8988T (cell line): ENCODE data around the gene OR4X2.
"Not testable (repeated sequence)": the region's sequence is repeated elsewhere in the genome, so short reads cannot be mapped to it uniquely, and the experiment has no call there.

Experiments used
- DNase-seq: peaks from one replicate; pipeline ENCODE4 v3.0.0; 2011

OR4X2 gene, protein sequence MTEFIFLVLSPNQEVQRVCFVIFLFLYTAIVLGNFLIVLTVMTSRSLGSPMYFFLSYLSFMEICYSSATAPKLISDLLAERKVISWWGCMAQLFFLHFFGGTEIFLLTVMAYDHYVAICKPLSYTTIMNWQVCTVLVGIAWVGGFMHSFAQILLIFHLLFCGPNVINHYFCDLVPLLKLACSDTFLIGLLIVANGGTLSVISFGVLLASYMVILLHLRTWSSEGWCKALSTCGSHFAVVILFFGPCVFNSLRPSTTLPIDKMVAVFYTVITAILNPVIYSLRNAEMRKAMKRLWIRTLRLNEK

DNA sequence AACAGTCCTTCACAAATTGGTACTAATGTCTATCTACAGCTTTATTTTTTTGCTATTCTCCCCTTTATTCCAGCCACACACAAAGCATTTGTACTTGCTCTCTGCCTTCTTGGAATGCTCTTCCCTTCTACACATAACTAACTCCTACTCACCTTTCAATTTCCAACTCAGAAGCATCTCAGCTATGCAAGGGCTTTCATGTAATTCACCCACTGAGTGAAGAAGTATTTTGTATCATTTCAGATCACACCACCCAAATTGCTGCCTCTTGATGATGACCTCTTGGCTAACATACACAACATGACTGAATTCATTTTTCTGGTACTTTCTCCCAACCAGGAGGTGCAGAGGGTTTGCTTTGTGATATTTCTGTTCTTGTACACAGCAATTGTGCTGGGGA is at the start of gene OR4X2:
Gene OR4X2 (plus strand): TSS at position 301 of the 400 bp plus-strand sequence. CDS start 0 bp downstream, at position 301.
- DNase-seq = no peak

DNA sequence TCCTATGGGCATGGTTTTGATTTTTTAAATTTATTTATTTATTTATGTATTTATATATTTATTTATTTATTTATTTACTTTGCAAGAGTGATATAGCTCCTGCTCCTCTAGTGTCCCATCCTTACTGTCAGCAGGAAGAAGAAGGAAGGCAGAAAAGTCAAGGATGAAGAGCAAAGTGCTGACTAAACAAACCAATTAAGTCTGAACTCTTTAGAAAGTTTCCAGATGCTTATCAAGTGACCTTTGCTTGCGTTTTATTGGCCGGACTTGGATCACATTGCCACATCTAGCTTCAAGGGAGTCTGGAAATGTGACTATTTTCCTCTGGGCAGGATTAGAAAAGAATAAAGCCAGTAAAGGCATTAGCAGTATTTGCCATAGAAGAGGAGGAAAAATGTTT is 37.0 kb upstream of the OR4X2 start:
- no peak for DNase-seq

DNA sequence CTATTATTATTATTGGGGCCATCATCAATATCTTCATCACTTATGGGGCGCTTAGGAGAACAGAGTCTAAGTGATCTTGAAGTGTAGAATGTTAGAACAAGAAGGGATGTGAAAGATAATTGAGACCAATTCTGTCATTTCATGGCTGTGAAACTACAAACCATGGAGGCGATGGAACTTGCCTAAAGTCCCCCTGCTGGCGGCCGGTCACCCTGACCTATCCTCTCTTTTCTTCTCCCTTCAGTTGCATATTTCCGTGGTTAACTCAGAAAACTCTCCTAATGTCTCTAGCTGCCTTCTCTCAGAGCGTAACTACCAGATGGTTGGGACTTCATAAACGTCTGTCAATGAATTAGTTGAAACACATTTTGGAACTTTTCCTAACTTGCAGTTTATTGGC is 34.9 kb upstream of the OR4X2 start:
- DNase-seq = no peak

DNA sequence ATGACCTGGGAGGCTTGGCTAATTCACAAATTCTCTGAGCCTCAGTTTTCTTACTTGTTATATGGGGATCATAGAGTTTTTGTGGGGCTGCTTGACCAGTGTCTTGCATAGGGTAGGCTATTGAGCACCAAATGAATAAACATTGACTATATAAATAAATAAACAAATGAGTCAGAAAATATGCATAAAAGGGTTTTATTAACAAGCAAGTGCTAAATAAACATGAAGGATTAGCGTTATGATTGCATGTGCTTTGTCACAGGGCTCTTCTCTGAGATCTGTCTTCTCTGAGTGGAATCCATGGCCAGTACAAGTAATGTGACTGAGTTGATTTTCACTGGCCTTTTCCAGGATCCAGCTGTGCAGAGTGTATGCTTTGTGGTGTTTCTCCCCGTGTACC is 28.4 kb upstream of the OR4X2 start, which contains the start of gene OR4B1:
Gene OR4B1 (plus strand): TSS at position 301 of the 400 bp plus-strand sequence. CDS start 0 bp downstream, at position 301.
- DNase-seq = no peak

DNA sequence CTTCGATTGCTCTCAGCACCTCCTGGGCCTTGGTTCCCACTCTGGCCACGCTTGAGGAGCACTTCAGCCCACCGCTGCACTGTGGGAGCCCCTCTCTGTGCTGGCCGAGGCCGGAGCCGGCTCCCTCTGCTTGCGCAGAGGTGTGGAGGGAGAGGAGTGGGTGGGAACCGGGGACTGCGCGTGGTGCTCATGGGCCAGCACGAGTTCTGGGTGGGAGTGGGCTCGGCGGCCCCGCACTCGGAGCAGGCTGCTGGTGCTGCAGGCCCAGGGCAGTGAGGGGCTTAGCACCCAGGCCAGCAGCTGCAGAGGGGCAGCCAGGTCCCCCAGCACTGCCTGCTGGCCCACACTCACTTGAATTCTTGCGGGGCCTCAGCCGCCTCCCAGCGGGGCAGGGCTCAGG is 16.1 kb upstream of the OR4X2 start:
- DNase-seq = no peak

DNA sequence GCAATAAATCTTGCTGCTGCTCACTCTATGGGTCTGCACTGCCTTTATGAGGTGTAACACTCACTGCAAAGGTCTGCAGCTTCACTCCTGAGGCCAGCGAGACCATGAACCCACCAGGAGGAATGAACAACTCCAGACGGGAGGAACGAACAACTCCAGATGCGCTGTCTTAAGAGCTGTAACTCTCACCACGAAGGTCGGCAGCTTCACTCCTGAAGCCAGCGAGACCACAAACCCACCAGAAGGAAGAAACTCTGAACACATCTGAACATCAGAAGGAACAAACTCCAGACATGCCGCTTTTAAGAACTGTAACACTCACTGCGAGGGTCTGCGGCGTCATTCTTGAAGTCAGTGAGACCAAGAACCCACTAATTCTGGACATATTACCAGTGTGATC is 14.8 kb upstream of the OR4X2 start:
- not testable (repeated sequence) for DNase-seq

DNA sequence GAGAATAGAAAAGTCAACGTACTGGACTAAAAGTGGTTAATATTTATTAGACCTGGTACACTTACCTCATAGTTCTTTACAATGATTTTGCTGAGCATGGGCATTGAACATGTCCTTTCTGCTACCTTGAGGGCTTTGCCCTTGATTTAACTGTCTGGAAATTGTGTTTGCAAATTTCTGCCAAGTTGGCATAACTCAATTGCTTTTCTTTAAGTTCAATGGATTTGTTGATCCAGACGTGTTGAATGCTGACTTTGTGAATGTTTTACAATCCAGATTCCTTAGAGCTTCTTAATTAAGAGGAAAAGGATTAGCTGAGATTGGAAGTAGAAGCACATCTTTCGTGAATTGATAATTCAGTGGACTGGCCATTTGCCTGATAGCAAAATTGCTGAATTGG is 7.2 kb upstream of the OR4X2 start:
- DNase-seq = no peak

DNA sequence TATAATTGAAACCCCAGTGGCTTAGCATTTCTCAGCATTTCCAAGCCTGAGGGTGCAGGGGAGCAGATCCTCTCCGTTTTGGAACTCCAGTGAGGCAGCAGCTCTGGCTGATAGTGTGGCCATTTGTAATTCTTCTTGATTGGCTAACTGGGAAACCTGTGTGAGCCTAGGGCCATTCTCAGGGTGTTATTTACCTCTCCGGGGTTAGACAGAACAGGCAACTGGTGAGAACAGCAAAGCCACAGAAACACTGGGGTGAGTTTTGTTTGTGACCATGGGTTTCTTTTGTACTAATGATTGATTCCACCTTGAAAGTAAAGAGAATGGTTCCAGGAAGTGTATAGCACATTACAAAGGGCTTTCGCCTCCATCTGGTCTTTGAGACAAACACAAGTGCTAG is 2.4 kb upstream of the OR4X2 start:
- no peak for DNase-seq

DNA sequence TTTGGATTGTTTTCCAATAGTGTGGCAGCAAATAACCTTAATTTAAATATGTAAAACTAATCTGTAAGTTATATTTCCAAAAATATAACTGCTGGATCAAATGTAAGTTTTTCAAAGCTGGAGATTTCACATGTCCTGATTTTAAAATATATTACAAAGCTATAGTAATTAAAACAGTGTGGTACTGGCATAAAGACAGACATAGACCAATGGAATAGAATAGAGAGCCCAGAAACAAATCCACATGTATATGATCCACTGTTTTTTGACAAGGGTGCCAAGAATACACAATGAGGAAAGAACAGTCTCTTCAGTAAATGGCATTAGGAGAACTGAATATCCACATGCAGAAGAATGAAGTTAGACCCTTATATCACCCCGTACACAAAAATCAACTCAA is 4.0 kb downstream of the OR4X2 start:
- no peak for DNase-seq

DNA sequence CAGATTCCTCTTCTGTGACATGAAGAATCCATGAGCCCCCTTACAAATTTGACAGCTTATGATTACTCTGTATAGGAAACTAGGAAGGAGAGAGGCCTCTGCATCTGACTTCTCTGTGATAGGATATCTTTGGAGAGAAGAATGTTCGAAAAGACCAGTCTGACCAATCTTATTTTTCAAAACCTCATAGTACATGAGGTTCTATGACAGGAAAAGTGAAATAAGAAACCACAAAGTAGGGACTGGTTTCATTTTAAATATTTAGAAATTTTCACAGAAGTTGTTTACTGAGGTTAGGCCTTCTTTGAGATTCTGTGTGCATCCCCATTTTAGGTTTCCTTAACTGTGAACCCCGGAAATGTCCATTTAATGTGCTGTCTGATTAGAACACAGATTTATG is 16.7 kb downstream of the OR4X2 start:
- no peak for DNase-seq

DNA sequence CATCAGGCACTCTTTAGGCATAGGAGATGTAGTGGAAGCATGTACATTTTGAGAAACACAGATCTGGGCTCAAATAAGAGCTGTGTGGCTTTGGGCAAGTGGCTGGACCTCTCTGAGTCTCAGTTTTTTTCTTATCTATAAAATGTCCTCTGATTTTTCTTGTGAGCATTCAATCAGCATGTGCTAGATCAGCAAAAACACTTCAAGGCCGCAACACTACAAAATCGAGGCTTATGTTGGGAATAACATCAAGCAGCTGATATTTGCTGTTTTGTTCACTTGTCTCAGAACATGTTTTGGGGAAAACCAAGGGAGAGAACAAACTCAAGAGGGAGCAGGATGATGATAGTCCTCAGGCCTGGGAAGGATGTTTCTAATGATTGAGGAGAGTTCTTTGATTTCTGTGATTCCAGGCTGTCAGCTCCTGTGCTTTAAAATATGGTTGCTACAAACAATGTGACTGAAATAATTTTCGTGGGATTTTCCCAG is 18.6 kb downstream of the OR4X2 start, which contains the start of gene OR4X1:
Gene OR4X1 (plus strand): TSS at position 439 of the 489 bp plus-strand sequence. CDS start 0 bp downstream, at position 439.
- DNase-seq = no peak

DNA sequence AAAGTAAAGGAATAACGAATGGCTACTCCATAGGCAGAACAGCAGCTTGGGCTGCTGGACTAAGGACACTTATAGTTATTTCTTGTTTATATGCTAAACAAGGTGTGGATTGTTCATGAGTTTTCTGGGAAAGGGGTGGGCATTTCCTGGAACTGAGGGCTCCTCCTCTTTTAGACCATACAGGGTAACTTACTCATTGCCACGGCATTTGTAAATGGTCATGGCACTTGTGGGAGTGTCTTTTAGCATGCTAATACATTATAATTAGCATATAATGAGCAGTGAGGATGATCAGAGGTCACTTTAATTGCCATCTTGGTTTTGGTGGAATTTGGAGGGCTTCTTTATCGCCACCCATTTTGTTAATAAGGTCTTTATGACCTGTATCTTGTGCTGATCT is 25.7 kb downstream of the OR4X2 start:
- no peak for DNase-seq

DNA sequence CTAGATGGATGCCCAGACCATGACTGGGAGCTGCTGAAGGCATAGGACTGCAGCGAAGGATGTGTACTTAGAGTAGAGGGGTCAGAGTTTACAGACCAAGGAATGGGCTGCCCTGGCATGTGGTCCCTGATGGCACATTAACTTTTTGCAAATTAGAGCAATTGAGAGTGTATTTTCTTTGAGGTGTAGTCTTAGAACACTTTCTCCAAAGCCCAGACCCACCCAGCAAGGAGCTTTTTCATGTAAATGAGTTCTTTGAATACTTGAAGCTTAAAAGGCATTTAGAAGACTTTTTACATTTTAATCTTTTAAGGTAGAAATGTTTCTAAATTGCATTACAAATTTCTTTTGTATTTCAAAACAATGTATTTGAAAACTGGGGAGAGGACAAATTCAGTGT is 27.7 kb downstream of the OR4X2 start:
- no peak for DNase-seq
